GM19023 (cell line): ENCODE results near the gene SLC4A2.
"Not testable (repeated sequence)": the region's sequence is repeated elsewhere in the genome, so short reads cannot be mapped to it uniquely, and the experiment has no call there.

Experiments used
- ATAC-seq: cut with Tn5 transposase; IDR thresholded peaks from one replicate; pipeline ENCODE4 v1.9.1; 2021; ENCODE audit warnings: mild to moderate bottlenecking, moderate library complexity; ENCODE audit not compliant: unreplicated experiment

Gene SLC4A2

GRCh38 chr7:151025924-151026671, 33.3 kb upstream of the SLC4A2 start:
- ATAC-seq: no peak

- not testable (repeated sequence) for ATAC-seq
These were observed 32.3 kb upstream of the SLC4A2 start for GRCh38 chr7:151026771-151027727.

GRCh38 chr7:151027728-151028130, 31.7 kb upstream of the SLC4A2 start:
- ATAC-seq: peak; percentile 3

GRCh38 chr7:151028131-151028947, 31.1 kb upstream of the SLC4A2 start, which contains the start of gene ABCB8:
TSS of gene ABCB8 (plus strand) at chr7:151028450. CDS start at chr7:151028516, 66 bp downstream.
- peak; percentile 97 for ATAC-seq

GRCh38 chr7:151028948-151029501, 30.4 kb upstream of the SLC4A2 start:
- ATAC-seq: no peak

GRCh38 chr7:151031011-151031410, 28.4 kb upstream of the SLC4A2 start:
- no peak for ATAC-seq

GRCh38 chr7:151032936-151033863, 26.2 kb upstream of the SLC4A2 start:
- ATAC-seq: no peak

GRCh38 chr7:151033864-151034249, 25.5 kb upstream of the SLC4A2 start:
- ATAC-seq: no peak

GRCh38 chr7:151034312-151035025, 24.9 kb upstream of the SLC4A2 start:
- ATAC-seq: no peak

GRCh38 chr7:151035026-151035717, 24.2 kb upstream of the SLC4A2 start:
- ATAC-seq: no peak

- no peak for ATAC-seq
These were observed 23.5 kb upstream of the SLC4A2 start for GRCh38 chr7:151035902-151036301.

GRCh38 chr7:151038951-151039849, 20.2 kb upstream of the SLC4A2 start:
- no peak for ATAC-seq

- no peak for ATAC-seq
These were observed 19.4 kb upstream of the SLC4A2 start for GRCh38 chr7:151039850-151040548.

- ATAC-seq: no peak
These were observed 18.6 kb upstream of the SLC4A2 start for GRCh38 chr7:151040616-151041375.

GRCh38 chr7:151043449-151043848, 15.9 kb upstream of the SLC4A2 start:
- not testable (repeated sequence) for ATAC-seq

GRCh38 chr7:151043959-151044358, 15.4 kb upstream of the SLC4A2 start:
- no peak for ATAC-seq
